ENCODE data around the gene HSPA4L.
A peak's percentile ranks its signal among the peaks of the same experiment; 100 is the strongest.

DNA sequence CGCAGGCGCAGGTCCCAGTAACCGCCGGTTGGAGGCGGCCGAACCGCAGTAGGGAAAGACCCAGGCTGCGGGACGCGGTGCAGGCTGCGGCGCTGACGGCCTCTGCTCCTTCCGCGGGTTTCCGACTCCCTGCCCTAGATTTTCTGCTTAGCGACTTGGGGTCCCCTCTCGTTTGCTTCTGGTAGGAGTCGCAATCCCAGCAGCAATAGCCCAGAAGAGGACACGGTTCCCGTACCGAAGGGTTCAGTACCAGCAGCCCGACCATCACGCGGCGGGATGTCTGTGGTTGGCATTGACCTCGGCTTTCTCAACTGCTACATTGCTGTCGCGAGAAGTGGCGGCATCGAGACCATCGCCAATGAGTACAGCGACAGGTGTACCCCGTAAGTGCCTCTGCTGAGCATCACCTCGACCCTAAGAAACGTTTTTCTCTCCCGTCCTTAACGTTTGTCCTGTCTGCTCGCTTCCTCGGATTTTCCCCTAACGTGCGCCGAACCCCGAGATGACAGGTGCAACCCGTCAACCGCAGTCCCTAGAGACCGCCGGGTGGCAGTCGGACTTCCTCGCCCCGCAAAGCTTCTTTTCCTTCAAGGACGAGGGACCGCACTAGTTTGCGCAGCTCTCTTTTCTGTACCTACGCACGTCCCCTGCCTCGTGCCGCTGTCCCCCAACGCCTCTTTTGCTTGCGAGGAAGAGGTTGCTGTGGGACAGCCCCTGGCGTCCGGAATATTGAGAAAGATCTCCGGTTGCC, at the start of gene HSPA4L:
- TF ChIP-seq ZNF274 (IDR thresholded peaks at IDR 0.05; ENCODE audit: low read depth, low read length) (no peak), CEBPB (IDR thresholded peaks at IDR 0.05; ENCODE audit: low read depth) (no peak), POLR2A (IDR thresholded peaks at IDR 0.05; ENCODE audit: borderline replicate concordance, extremely low read depth, insufficient read depth, insufficient read length) (peak; percentile 91), CTCF (IDR thresholded peaks at IDR 0.05 in 2 of 3, conservative IDR thresholded peaks at IDR 0.05 in 1 of 3; ENCODE audit: borderline replicate concordance in 1 of 3, insufficient read depth in 1 of 3, low read depth in 2 of 3, low read length in 2 of 3) (peak in 1 of 3 experiments; percentile 33; a peak in 1 of 6 replicates), EZH2phosphoT487 (IDR thresholded peaks at IDR 0.05; ENCODE audit: borderline replicate concordance) (no peak), RAD21 (IDR thresholded peaks at IDR 0.05; ENCODE audit: low read depth) (peak; percentile 53), POLR2AphosphoS5 (IDR thresholded peaks at IDR 0.05; ENCODE audit: low read depth, low read length) (peak; percentile 93), ATF3 (IDR thresholded peaks at IDR 0.05) (no peak), SIN3A (IDR thresholded peaks at IDR 0.05; ENCODE audit: low read depth) (peak; percentile 57; the same call in 1 of the 2 replicates), EZH2 (IDR thresholded peaks at IDR 0.05) (no peak), ELF1 (IDR thresholded peaks at IDR 0.05; ENCODE audit: borderline replicate concordance, low read depth) (no peak), YY1 (IDR thresholded peaks at IDR 0.05; ENCODE audit: extremely low read depth, insufficient replicate concordance, low read depth, low read length) (peak; percentile 31), MAX (IDR thresholded peaks at IDR 0.05) (peak; percentile 75), REST (IDR thresholded peaks at IDR 0.05; ENCODE audit: low read depth) (no peak)

All from HCT116 (cell line).